Measurements from ENCODE around the gene SMOC2. TPM values are rescaled to one million over a fixed set of nuclear protein-coding genes. Genes with fewer than 3 reads are reported as not detected.

SMOC2 gene
- polyA plus RNA-seq, 1 of the 3 experiments (the other 2 are of a cell fraction), result not detected

DNA sequence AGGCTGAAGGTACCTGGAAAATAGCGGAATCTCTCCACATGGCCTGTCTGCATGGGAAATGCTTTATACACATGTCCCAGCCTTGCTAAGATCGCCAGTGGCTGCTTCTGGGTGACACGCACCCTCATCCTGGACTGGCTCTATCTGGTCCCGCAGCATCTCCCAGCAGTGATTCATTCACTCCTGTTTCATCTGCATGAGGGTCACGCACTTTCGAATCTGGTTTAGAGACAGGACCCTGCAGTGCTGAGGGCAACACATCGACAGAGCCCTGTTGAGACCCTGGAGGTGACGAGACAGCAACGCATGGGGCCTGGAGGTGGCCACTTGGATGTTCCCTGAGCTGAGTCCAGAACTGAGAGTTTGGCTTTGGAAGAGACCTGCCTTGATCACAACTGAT lies 136.5 kb downstream of the SMOC2 start:
- no peak for DNase-seq
- Histone ChIP-seq H3K9me2 (no peaks in the 10 kb centered on the region), H3K9ac (no peak overlapping the region), H3K4me3 (ENCODE audit: low read depth in 2 of 2, low read length in 1 of 2) (no peak overlapping the region), H3K36me3 (replicated peaks in 1 of 2; ENCODE audit: control insufficient read depth in 1 of 2, insufficient read depth in 2 of 2, low read length in 1 of 2) (no peaks in the 10 kb centered on the region), H3K27ac (ENCODE audit: low read depth in 2 of 2, low read length in 1 of 2) (no peak overlapping the region), H3F3A (replicated peaks; ENCODE audit: insufficient read depth) (no peaks in the 10 kb centered on the region), H3K4me1 (ENCODE audit: control insufficient read depth in 1 of 2, insufficient read depth in 2 of 2, low read depth in 1 of 2, low read length in 1 of 2) (no peaks in the 10 kb centered on the region), H3K4me2 (no peak overlapping the region), H2AFZ (ENCODE audit: low read depth) (no peak overlapping the region), H3K9me3 (no peaks in the 10 kb centered on the region), H3K79me2 (ENCODE audit: insufficient read depth) (no peaks in the 10 kb centered on the region), H3K27me3 (ENCODE audit: insufficient read depth) (no peaks in the 10 kb centered on the region), H4K20me1 (ENCODE audit: insufficient read depth) (no peaks in the 10 kb centered on the region)
- POLR2A ChIA-PET, result no interaction called here
- WGBS (ENCODE audit: low lambda C conversion rate), result 32% methylated on average over 9 of the region's 9 CpGs
- TF ChIP-seq FOXM1 (IDR thresholded peaks at IDR 0.05; ENCODE audit: low read depth) (no peak), NFIC (IDR thresholded peaks at IDR 0.05; ENCODE audit: borderline replicate concordance) (no peak), CHD2 (IDR thresholded peaks at IDR 0.05; ENCODE audit: low read length, partially characterized antibody) (no peak), FOSL2 (IDR thresholded peaks at IDR 0.05; ENCODE audit: borderline replicate concordance, low read depth) (no peak), MXI1 (IDR thresholded peaks at IDR 0.05; ENCODE audit: low read depth, low read length) (no peak), TAF1 (IDR thresholded peaks at IDR 0.05; ENCODE audit: borderline replicate concordance, low read depth, low read length) (no peak), FOXJ3 (CRISPR knock-in tag; IDR thresholded peaks at IDR 0.05) (no peak), RFX5 (IDR thresholded peaks at IDR 0.05; ENCODE audit: low read length) (no peak), ELF1 (IDR thresholded peaks at IDR 0.05) (no peak), EZH2phosphoT487 (IDR thresholded peaks at IDR 0.05; ENCODE audit: borderline replicate concordance, low read depth) (no peak), SIN3A (IDR thresholded peaks at IDR 0.05; ENCODE audit: borderline replicate concordance, low read depth, low read length) (no peak), POLR2AphosphoS5 (IDR thresholded peaks at IDR 0.05; ENCODE audit: low read depth, low read length) (no peak), NRF1 (IDR thresholded peaks at IDR 0.05; ENCODE audit: low read depth, low read length) (no peak)
- TF ChIP-seq, protein P1, sequence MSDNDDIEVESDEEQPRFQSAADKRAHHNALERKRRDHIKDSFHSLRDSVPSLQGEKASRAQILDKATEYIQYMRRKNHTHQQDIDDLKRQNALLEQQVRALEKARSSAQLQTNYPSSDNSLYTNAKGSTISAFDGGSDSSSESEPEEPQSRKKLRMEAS (IDR thresholded peaks at IDR 0.05; ENCODE audit: low read depth), result no peak
- TF ChIP-seq, protein P2, sequence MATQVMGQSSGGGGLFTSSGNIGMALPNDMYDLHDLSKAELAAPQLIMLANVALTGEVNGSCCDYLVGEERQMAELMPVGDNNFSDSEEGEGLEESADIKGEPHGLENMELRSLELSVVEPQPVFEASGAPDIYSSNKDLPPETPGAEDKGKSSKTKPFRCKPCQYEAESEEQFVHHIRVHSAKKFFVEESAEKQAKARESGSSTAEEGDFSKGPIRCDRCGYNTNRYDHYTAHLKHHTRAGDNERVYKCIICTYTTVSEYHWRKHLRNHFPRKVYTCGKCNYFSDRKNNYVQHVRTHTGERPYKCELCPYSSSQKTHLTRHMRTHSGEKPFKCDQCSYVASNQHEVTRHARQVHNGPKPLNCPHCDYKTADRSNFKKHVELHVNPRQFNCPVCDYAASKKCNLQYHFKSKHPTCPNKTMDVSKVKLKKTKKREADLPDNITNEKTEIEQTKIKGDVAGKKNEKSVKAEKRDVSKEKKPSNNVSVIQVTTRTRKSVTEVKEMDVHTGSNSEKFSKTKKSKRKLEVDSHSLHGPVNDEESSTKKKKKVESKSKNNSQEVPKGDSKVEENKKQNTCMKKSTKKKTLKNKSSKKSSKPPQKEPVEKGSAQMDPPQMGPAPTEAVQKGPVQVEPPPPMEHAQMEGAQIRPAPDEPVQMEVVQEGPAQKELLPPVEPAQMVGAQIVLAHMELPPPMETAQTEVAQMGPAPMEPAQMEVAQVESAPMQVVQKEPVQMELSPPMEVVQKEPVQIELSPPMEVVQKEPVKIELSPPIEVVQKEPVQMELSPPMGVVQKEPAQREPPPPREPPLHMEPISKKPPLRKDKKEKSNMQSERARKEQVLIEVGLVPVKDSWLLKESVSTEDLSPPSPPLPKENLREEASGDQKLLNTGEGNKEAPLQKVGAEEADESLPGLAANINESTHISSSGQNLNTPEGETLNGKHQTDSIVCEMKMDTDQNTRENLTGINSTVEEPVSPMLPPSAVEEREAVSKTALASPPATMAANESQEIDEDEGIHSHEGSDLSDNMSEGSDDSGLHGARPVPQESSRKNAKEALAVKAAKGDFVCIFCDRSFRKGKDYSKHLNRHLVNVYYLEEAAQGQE (IDR thresholded peaks at IDR 0.05; ENCODE audit: low read depth, low read length), result no peak
- TF ChIP-seq, protein P3, sequence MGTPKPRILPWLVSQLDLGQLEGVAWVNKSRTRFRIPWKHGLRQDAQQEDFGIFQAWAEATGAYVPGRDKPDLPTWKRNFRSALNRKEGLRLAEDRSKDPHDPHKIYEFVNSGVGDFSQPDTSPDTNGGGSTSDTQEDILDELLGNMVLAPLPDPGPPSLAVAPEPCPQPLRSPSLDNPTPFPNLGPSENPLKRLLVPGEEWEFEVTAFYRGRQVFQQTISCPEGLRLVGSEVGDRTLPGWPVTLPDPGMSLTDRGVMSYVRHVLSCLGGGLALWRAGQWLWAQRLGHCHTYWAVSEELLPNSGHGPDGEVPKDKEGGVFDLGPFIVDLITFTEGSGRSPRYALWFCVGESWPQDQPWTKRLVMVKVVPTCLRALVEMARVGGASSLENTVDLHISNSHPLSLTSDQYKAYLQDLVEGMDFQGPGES (IDR thresholded peaks at IDR 0.05; ENCODE audit: low read depth, low read length), result no peak
- TF ChIP-seq, protein P4, sequence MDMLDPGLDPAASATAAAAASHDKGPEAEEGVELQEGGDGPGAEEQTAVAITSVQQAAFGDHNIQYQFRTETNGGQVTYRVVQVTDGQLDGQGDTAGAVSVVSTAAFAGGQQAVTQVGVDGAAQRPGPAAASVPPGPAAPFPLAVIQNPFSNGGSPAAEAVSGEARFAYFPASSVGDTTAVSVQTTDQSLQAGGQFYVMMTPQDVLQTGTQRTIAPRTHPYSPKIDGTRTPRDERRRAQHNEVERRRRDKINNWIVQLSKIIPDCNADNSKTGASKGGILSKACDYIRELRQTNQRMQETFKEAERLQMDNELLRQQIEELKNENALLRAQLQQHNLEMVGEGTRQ (IDR thresholded peaks at IDR 0.05; ENCODE audit: borderline replicate concordance, low read depth, low read length), result no peak
- CTCF ChIA-PET, result no interaction called here
